ENCODE measurements around the gene MED31.
A peak's percentile ranks its signal among the peaks of the same experiment; 100 is the strongest.
"Not testable (repeated sequence)": the region's sequence is repeated elsewhere in the genome, so short reads cannot be mapped to it uniquely, and the experiment has no call there.

Gene MED31

GRCh38 chr17:6669479-6670212, 18.2 kb upstream of the MED31 start:
- H3K27ac ChIP-seq, result no peak overlapping the region
- TF ChIP-seq CTCF (conservative IDR thresholded peaks at IDR 0.05), result no peak
- TF ChIP-seq ZFX (IDR thresholded peaks at IDR 0.05), result no peak

GRCh38 chr17:6668727-6669425, 17.5 kb upstream of the MED31 start:
- no peak overlapping the region for H3K27ac ChIP-seq
- no peak for TF ChIP-seq CTCF (conservative IDR thresholded peaks at IDR 0.05)
- TF ChIP-seq ZFX (IDR thresholded peaks at IDR 0.05), result no peak

GRCh38 chr17:6668219-6668618, 16.8 kb upstream of the MED31 start:
- H3K27ac ChIP-seq, result no peak overlapping the region
- TF ChIP-seq CTCF (conservative IDR thresholded peaks at IDR 0.05), result no peak
- no peak for TF ChIP-seq ZFX (IDR thresholded peaks at IDR 0.05)

- no peak for TF ChIP-seq CTCF (conservative IDR thresholded peaks at IDR 0.05)
- TF ChIP-seq ZFX (IDR thresholded peaks at IDR 0.05), result no peak
- H3K27ac ChIP-seq, result no peak overlapping the region
Observed at GRCh38 chr17:6667516-6667915, 16.1 kb upstream of the MED31 start.

GRCh38 chr17:6666557-6666956, 15.2 kb upstream of the MED31 start:
- TF ChIP-seq CTCF (conservative IDR thresholded peaks at IDR 0.05), result no peak
- no peak for TF ChIP-seq ZFX (IDR thresholded peaks at IDR 0.05)
- H3K27ac ChIP-seq, result no peak overlapping the region

- H3K27ac ChIP-seq, result no peak overlapping the region
Observed at GRCh38 chr17:6666077-6666521, 14.7 kb upstream of the MED31 start.

GRCh38 chr17:6663200-6663599, 11.8 kb upstream of the MED31 start:
- H3K27ac ChIP-seq, result not testable (repeated sequence)

More at GRCh38 chr17:6666077-6666521, 14.7 kb upstream of the MED31 start:
- TF ChIP-seq ZFX (IDR thresholded peaks at IDR 0.05), result no peak
- TF ChIP-seq CTCF (conservative IDR thresholded peaks at IDR 0.05), result peak; percentile 96
